Gastroesophageal sphincter (tissue), 3 donors: ENCODE measurements around the gene TSPAN5.

Experiments used
- POLR2AphosphoS5 ChIP-seq: sonication (generic); formaldehyde crosslinking; IDR thresholded peaks from one replicate; pipeline ENCODE4 v1.6.1; 2017; ENCODE audit warnings: antibody characterized with exemption
- TF ChIP-seq, protein P1 (sequence below), 4 experiments: fragments of 200-600 bp in 2 of 4; fragments of 450-650 bp in 2 of 4; sonication (generic) in 1 of 4; IDR thresholded peaks; one replicate each; pipeline ENCODE4 v1.5.1; 2017 to 2019; ENCODE audit warnings: antibody characterized with exemption in 4 of 4, mild to moderate bottlenecking in 2 of 4, moderate library complexity in 2 of 4

DNA sequence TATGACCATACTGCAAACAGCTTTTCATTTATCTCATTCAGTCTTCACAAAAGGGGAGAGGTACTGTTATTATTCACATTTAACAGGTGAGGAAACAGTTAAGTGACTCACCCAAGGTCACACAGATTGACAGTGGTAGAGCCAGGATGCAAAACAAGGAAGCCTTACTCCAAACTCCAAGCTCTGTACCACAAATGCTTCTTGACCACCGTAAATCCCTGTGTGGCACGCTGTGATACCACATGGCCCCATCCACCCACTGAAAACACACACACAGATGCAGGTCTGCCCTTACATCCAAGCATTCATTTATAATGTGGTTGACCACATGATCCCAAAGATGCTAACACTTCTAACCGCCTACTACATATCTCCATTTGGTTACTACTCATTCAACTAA is 129.5 kb downstream of the TSPAN5 start:
- TF ChIP-seq, protein P1, sequence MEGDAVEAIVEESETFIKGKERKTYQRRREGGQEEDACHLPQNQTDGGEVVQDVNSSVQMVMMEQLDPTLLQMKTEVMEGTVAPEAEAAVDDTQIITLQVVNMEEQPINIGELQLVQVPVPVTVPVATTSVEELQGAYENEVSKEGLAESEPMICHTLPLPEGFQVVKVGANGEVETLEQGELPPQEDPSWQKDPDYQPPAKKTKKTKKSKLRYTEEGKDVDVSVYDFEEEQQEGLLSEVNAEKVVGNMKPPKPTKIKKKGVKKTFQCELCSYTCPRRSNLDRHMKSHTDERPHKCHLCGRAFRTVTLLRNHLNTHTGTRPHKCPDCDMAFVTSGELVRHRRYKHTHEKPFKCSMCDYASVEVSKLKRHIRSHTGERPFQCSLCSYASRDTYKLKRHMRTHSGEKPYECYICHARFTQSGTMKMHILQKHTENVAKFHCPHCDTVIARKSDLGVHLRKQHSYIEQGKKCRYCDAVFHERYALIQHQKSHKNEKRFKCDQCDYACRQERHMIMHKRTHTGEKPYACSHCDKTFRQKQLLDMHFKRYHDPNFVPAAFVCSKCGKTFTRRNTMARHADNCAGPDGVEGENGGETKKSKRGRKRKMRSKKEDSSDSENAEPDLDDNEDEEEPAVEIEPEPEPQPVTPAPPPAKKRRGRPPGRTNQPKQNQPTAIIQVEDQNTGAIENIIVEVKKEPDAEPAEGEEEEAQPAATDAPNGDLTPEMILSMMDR (IDR thresholded peaks at IDR 0.05) = no peak
- no peak for TF ChIP-seq POLR2AphosphoS5
